ENCODE data around the gene CCDC74A.
"Not testable (repeated sequence)": the region's sequence is repeated elsewhere in the genome, so short reads cannot be mapped to it uniquely, and the experiment has no call there.

The CCDC74A gene

GRCh38 chr2:131529864-131530445 is 2.3 kb downstream of the CCDC74A start:
- DNase-seq: not testable (repeated sequence)

- not testable (repeated sequence) for DNase-seq
Measured at GRCh38 chr2:131530626-131531344, 3.1 kb downstream of the CCDC74A start.

- DNase-seq: not testable (repeated sequence)
Measured at GRCh38 chr2:131531547-131532185, 4.0 kb downstream of the CCDC74A start.

- DNase-seq: not testable (repeated sequence)
Measured at GRCh38 chr2:131532723-131533608, 5.3 kb downstream of the CCDC74A start.

GRCh38 chr2:131533609-131534316 is 6.1 kb downstream of the CCDC74A start:
- not testable (repeated sequence) for DNase-seq

- DNase-seq: not testable (repeated sequence)
Measured at GRCh38 chr2:131534317-131534672, 6.6 kb downstream of the CCDC74A start.

- DNase-seq: not testable (repeated sequence)
Measured at GRCh38 chr2:131534965-131535364, 7.3 kb downstream of the CCDC74A start.

GRCh38 chr2:131535526-131535925 is 7.8 kb downstream of the CCDC74A start:
- no peak for DNase-seq

GRCh38 chr2:131535951-131536826 is 8.5 kb downstream of the CCDC74A start:
- DNase-seq: not testable (repeated sequence)

- not testable (repeated sequence) for DNase-seq
Measured at GRCh38 chr2:131536841-131537240, 9.2 kb downstream of the CCDC74A start.

GRCh38 chr2:131538856-131539255 is 11.2 kb downstream of the CCDC74A start:
- DNase-seq: not testable (repeated sequence)

GRCh38 chr2:131542438-131543384 is 15.0 kb downstream of the CCDC74A start:
- DNase-seq: no peak

- no peak for DNase-seq
Measured at GRCh38 chr2:131543385-131543891, 15.8 kb downstream of the CCDC74A start.

- DNase-seq: not testable (repeated sequence)
Measured at GRCh38 chr2:131544006-131544812, 16.5 kb downstream of the CCDC74A start.

- DNase-seq: not testable (repeated sequence)
Measured at GRCh38 chr2:131544813-131545165, 17.1 kb downstream of the CCDC74A start.

- DNase-seq: no peak
Measured at GRCh38 chr2:131552871-131553270, 25.2 kb downstream of the CCDC74A start.

GRCh38 chr2:131556998-131557397 is 29.3 kb downstream of the CCDC74A start:
- no peak for DNase-seq

GRCh38 chr2:131557558-131558321 is 30.1 kb downstream of the CCDC74A start:
- DNase-seq: no peak

Data from CD4-positive, alpha-beta T cell treated with Interleukin-15 for 1 hour (primary cell).